GM23338 (cell line): ENCODE data around the gene OSBPL5. TPM values are rescaled to one million over a fixed set of nuclear protein-coding genes. Genes with fewer than 3 reads are reported as not detected.

Experiments used
- ATAC-seq: fragments of 200-7000 bp; cut with Tn5 transposase; 3 replicates; pipeline ENCODE4 v1.9.1; 2020
- DNase-seq: peaks from one replicate; pipeline ENCODE4 v3.0.0-alpha.2; 2015; ENCODE audit warnings: low spot score
- H2AFZ ChIP-seq: fragments of 200-600 bp; sonication (generic); 2 replicates; pipeline ENCODE4 v1.8.0; 2016; ENCODE audit warnings: antibody characterized with exemption, mild to moderate bottlenecking, moderate library complexity
- H3F3A ChIP-seq: fragments of 200-600 bp; sonication (generic); replicated peaks from 2 replicates; pipeline ENCODE4 v1.8.0; 2017; ENCODE audit warnings: antibody characterized with exemption, mixed run types, low read depth
- H3K27ac ChIP-seq: fragments of 200-600 bp; sonication (generic); 2 replicates; pipeline ENCODE4 v1.6.1; 2016; ENCODE audit warnings: low read depth
- H3K27me3 ChIP-seq: fragments of 200-600 bp; sonication (generic); 2 replicates; pipeline ENCODE4 v1.8.0; 2016; ENCODE audit warnings: mild to moderate bottlenecking, mixed run types, moderate library complexity; ENCODE audit not compliant: insufficient read depth
- H3K36me3 ChIP-seq: fragments of 200-600 bp; sonication (generic); 2 replicates; pipeline ENCODE4 v1.8.0; 2016; ENCODE audit warnings: mild to moderate bottlenecking; ENCODE audit not compliant: insufficient read depth
- H3K4me1 ChIP-seq: fragments of 200-600 bp; sonication (generic); 2 replicates; pipeline ENCODE4 v1.8.0; 2016; ENCODE audit warnings: mild to moderate bottlenecking, moderate library complexity; ENCODE audit not compliant: insufficient read depth
- H3K4me2 ChIP-seq: fragments of 200-600 bp; sonication (generic); 2 replicates; pipeline ENCODE4 v1.7.1; 2017; ENCODE audit warnings: mixed run types
- H3K4me3 ChIP-seq: fragments of 200-600 bp; sonication (generic); 2 replicates; pipeline ENCODE4 v1.6.1; 2016; ENCODE audit warnings: mixed run types
- H3K79me2 ChIP-seq: fragments of 200-600 bp; sonication (generic); replicated peaks from 2 replicates; pipeline ENCODE4 v1.8.0; 2017; ENCODE audit warnings: mild to moderate bottlenecking; ENCODE audit not compliant: insufficient read depth
- H3K9me2 ChIP-seq: fragments of 200-600 bp; sonication (generic); 2 replicates; pipeline ENCODE4 v1.8.0; 2017; ENCODE audit not compliant: insufficient read depth
- H4K20me1 ChIP-seq: fragments of 200-600 bp; sonication (generic); replicated peaks from 2 replicates; pipeline ENCODE4 v1.8.0; 2017; ENCODE audit warnings: mild to moderate bottlenecking; ENCODE audit not compliant: insufficient read depth
- H3K27ac Mint-ChIP-seq: 2 replicates; pipeline ENCODE4 v1.8.0; 2020; ENCODE audit warnings: inconsistent platforms, mild to moderate bottlenecking, moderate library complexity, mixed read lengths
- H3K27me3 Mint-ChIP-seq: 3 replicates; pipeline ENCODE4 v1.8.0; 2022; ENCODE audit warnings: low read depth, mild to moderate bottlenecking, moderate library complexity, mixed read lengths, inconsistent platforms; ENCODE audit not compliant: insufficient read depth, poor library complexity
- H3K36me3 Mint-ChIP-seq: 3 replicates; pipeline ENCODE4 v1.8.0; 2021; ENCODE audit warnings: low read depth, mild to moderate bottlenecking, inconsistent platforms, moderate library complexity, mixed read lengths
- H3K4me1 Mint-ChIP-seq: 3 replicates; pipeline ENCODE4 v1.8.0; 2020; ENCODE audit warnings: mild to moderate bottlenecking, inconsistent platforms, mixed read lengths
- H3K4me3 Mint-ChIP-seq: 3 replicates; pipeline ENCODE4 v1.8.0; 2021; ENCODE audit warnings: moderate library complexity, mild to moderate bottlenecking, inconsistent platforms, mixed read lengths
- H3K9me3 Mint-ChIP-seq: 3 replicates; pipeline ENCODE4 v1.8.0; 2020; ENCODE audit warnings: moderate library complexity, mild to moderate bottlenecking, inconsistent platforms, mixed read lengths
- CREB1 ChIP-seq: fragments of 250-450 bp; sonication (Bioruptor Pico); IDR thresholded peaks from 2 replicates; pipeline ENCODE4 v1.5.0; 2020; ENCODE audit warnings: low read depth, mild to moderate bottlenecking, moderate library complexity
- EZH2 ChIP-seq: fragments of 200-600 bp; sonication (generic); IDR thresholded peaks from one replicate; pipeline ENCODE4 v1.8.0; 2017; ENCODE audit warnings: antibody characterized with exemption, mild to moderate bottlenecking, low read depth; ENCODE audit not compliant: unreplicated experiment
- EZH2phosphoT487 ChIP-seq: fragments of 200-600 bp; sonication (generic); IDR thresholded peaks from one replicate; pipeline ENCODE4 v1.8.1; 2018; ENCODE audit warnings: antibody characterized with exemption; ENCODE audit not compliant: unreplicated experiment
- STAT1 ChIP-seq: IDR thresholded peaks from one replicate; pipeline ENCODE4 v1.6.1; 2016; ENCODE audit warnings: antibody characterized with exemption; ENCODE audit not compliant: unreplicated experiment
- ZNF114 ChIP-seq: fragments of 250-450 bp; sonication (Bioruptor Pico); IDR thresholded peaks from 2 replicates; pipeline ENCODE4 v1.5.0; 2020; ENCODE audit warnings: mild to moderate bottlenecking, moderate library complexity
- ZNF331 ChIP-seq: fragments of 250-450 bp; sonication (Bioruptor Pico); IDR thresholded peaks from 2 replicates; pipeline ENCODE4 v1.5.0; 2020; ENCODE audit warnings: low read depth, mild to moderate bottlenecking, moderate library complexity
- polyA plus RNA-seq: library from polyadenylated mRNA; unstranded; fragments of >200 nt; fragmentation: Nextera tagmentation; extraction: Ambion mirVana; gene quantifications from 2 replicates; pipeline ENCODE4 v1.2.1, GENCODE V29; 2016
- total RNA-seq: library from RNA; depleted of rRNA; stranded (reverse); fragments of >200 nt; shearing (Covaris generic); gene quantifications from 2 replicates; pipeline ENCODE4 v1.2.3, GENCODE V29; 2014
- TF ChIP-seq, protein P1 (sequence below): IDR thresholded peaks from one replicate; pipeline ENCODE4 v1.6.1; 2018; ENCODE audit warnings: antibody characterized with exemption; ENCODE audit not compliant: unreplicated experiment
- TF ChIP-seq, protein P2 (sequence below), 2 experiments: fragments of 200-600 bp in 1 of 2; sonication (generic) in 1 of 2; conservative IDR thresholded peaks; 2 replicates each; pipeline versions ENCODE4 v1.5.1 to v1.6.1; 2016 to 2017; ENCODE audit warnings: antibody characterized with exemption in 2 of 2, low read depth in 2 of 2, mild to moderate bottlenecking in 2 of 2, moderate library complexity in 1 of 2
- TF ChIP-seq, protein P3 (sequence below): fragments of 250-450 bp; sonication (Bioruptor Pico); IDR thresholded peaks from 2 replicates; pipeline ENCODE4 v1.5.0; 2020; ENCODE audit warnings: mild to moderate bottlenecking, moderate library complexity

Gene OSBPL5
- total and polyA plus RNA-seq, 2 experiments from 2014 or later, result 2.7 to 12.0 TPM

- Histone ChIP-seq H4K20me1 (no peaks in the 10 kb centered on the region), H3K79me2 (no peaks in the 10 kb centered on the region), H3F3A (no peaks in the 10 kb centered on the region), H2AFZ (no peak overlapping the region), H3K36me3 (no peaks in the 10 kb centered on the region), H3K9me2 (no peaks in the 10 kb centered on the region), H3K4me1 (no peaks in the 10 kb centered on the region), H3K4me2 (no peak overlapping the region), H3K27me3 (no peaks in the 10 kb centered on the region), H3K27ac (no peak overlapping the region), H3K4me3 (no peak overlapping the region)
- DNase-seq (no peak), ATAC-seq (no peak)
- Mint-ChIP-seq H3K4me3 (no peak overlapping the region), H3K27ac (no peak overlapping the region), H3K36me3 (no peaks in the 10 kb centered on the region; the same call in 2 of the 3 replicates), H3K9me3 (no peaks in the 10 kb centered on the region; the same call in 2 of the 3 replicates), H3K4me1 (peaks cover 17% of the 10 kb centered on the region), H3K27me3 (peaks cover 12% of the 10 kb centered on the region)
- TF ChIP-seq CREB1 (CRISPR knock-in tag), result no peak
These were observed 17.9 kb downstream of the OSBPL5 start for GRCh38 chr11:3147257-3147619.

GRCh38 chr11:3146612-3147256 is 18.4 kb downstream of the OSBPL5 start:
- no peak for DNase-seq
- no peak for ATAC-seq
- TF ChIP-seq ZNF331, result no peak
- no peak for TF ChIP-seq EZH2
- TF ChIP-seq, protein P1, sequence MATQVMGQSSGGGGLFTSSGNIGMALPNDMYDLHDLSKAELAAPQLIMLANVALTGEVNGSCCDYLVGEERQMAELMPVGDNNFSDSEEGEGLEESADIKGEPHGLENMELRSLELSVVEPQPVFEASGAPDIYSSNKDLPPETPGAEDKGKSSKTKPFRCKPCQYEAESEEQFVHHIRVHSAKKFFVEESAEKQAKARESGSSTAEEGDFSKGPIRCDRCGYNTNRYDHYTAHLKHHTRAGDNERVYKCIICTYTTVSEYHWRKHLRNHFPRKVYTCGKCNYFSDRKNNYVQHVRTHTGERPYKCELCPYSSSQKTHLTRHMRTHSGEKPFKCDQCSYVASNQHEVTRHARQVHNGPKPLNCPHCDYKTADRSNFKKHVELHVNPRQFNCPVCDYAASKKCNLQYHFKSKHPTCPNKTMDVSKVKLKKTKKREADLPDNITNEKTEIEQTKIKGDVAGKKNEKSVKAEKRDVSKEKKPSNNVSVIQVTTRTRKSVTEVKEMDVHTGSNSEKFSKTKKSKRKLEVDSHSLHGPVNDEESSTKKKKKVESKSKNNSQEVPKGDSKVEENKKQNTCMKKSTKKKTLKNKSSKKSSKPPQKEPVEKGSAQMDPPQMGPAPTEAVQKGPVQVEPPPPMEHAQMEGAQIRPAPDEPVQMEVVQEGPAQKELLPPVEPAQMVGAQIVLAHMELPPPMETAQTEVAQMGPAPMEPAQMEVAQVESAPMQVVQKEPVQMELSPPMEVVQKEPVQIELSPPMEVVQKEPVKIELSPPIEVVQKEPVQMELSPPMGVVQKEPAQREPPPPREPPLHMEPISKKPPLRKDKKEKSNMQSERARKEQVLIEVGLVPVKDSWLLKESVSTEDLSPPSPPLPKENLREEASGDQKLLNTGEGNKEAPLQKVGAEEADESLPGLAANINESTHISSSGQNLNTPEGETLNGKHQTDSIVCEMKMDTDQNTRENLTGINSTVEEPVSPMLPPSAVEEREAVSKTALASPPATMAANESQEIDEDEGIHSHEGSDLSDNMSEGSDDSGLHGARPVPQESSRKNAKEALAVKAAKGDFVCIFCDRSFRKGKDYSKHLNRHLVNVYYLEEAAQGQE, result no peak
- no peak for TF ChIP-seq EZH2phosphoT487
- TF ChIP-seq, protein P2, sequence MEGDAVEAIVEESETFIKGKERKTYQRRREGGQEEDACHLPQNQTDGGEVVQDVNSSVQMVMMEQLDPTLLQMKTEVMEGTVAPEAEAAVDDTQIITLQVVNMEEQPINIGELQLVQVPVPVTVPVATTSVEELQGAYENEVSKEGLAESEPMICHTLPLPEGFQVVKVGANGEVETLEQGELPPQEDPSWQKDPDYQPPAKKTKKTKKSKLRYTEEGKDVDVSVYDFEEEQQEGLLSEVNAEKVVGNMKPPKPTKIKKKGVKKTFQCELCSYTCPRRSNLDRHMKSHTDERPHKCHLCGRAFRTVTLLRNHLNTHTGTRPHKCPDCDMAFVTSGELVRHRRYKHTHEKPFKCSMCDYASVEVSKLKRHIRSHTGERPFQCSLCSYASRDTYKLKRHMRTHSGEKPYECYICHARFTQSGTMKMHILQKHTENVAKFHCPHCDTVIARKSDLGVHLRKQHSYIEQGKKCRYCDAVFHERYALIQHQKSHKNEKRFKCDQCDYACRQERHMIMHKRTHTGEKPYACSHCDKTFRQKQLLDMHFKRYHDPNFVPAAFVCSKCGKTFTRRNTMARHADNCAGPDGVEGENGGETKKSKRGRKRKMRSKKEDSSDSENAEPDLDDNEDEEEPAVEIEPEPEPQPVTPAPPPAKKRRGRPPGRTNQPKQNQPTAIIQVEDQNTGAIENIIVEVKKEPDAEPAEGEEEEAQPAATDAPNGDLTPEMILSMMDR (conservative IDR thresholded peaks at IDR 0.05; ENCODE audit: low read depth in 2 of 2), result no peak
- TF ChIP-seq ZNF114 (CRISPR knock-in tag), result no peak
- TF ChIP-seq, protein P3, sequence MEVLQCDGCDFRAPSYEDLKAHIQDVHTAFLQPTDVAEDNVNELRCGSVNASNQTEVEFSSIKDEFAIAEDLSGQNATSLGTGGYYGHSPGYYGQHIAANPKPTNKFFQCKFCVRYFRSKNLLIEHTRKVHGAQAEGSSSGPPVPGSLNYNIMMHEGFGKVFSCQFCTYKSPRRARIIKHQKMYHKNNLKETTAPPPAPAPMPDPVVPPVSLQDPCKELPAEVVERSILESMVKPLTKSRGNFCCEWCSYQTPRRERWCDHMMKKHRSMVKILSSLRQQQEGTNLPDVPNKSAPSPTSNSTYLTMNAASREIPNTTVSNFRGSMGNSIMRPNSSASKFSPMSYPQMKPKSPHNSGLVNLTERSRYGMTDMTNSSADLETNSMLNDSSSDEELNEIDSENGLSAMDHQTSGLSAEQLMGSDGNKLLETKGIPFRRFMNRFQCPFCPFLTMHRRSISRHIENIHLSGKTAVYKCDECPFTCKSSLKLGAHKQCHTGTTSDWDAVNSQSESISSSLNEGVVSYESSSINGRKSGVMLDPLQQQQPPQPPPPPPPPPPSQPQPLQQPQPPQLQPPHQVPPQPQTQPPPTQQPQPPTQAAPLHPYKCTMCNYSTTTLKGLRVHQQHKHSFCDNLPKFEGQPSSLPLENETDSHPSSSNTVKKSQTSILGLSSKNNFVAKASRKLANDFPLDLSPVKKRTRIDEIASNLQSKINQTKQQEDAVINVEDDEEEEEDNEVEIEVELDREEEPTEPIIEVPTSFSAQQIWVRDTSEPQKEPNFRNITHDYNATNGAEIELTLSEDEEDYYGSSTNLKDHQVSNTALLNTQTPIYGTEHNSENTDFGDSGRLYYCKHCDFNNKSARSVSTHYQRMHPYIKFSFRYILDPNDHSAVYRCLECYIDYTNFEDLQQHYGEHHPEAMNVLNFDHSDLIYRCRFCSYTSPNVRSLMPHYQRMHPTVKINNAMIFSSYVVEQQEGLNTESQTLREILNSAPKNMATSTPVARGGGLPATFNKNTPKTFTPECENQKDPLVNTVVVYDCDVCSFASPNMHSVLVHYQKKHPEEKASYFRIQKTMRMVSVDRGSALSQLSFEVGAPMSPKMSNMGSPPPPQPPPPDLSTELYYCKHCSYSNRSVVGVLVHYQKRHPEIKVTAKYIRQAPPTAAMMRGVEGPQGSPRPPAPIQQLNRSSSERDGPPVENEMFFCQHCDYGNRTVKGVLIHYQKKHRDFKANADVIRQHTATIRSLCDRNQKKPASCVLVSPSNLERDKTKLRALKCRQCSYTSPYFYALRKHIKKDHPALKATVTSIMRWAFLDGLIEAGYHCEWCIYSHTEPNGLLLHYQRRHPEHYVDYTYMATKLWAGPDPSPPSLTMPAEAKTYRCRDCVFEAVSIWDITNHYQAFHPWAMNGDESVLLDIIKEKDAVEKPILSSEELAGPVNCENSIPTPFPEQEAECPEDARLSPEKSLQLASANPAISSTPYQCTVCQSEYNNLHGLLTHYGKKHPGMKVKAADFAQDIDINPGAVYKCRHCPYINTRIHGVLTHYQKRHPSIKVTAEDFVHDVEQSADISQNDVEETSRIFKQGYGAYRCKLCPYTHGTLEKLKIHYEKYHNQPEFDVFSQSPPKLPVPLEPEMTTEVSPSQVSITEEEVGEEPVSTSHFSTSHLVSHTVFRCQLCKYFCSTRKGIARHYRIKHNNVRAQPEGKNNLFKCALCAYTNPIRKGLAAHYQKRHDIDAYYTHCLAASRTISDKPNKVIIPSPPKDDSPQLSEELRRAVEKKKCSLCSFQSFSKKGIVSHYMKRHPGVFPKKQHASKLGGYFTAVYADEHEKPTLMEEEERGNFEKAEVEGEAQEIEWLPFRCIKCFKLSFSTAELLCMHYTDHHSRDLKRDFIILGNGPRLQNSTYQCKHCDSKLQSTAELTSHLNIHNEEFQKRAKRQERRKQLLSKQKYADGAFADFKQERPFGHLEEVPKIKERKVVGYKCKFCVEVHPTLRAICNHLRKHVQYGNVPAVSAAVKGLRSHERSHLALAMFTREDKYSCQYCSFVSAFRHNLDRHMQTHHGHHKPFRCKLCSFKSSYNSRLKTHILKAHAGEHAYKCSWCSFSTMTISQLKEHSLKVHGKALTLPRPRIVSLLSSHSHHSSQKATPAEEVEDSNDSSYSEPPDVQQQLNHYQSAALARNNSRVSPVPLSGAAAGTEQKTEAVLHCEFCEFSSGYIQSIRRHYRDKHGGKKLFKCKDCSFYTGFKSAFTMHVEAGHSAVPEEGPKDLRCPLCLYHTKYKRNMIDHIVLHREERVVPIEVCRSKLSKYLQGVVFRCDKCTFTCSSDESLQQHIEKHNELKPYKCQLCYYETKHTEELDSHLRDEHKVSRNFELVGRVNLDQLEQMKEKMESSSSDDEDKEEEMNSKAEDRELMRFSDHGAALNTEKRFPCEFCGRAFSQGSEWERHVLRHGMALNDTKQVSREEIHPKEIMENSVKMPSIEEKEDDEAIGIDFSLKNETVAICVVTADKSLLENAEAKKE (CRISPR knock-in tag), result no peak
- TF ChIP-seq STAT1, result no peak
- no peaks in the 10 kb centered on the region for H4K20me1 ChIP-seq
- H3K27ac ChIP-seq, result no peak overlapping the region
- Mint-ChIP-seq H3K9me3 (no peaks in the 10 kb centered on the region; the same call in 2 of the 3 replicates), H3K27ac (no peak overlapping the region), H3K4me1 (peaks cover 17% of the 10 kb centered on the region), H3K4me3 (no peak overlapping the region), H3K27me3 (peaks cover 8% of the 10 kb centered on the region), H3K36me3 (no peaks in the 10 kb centered on the region; the same call in 2 of the 3 replicates)
- no peaks in the 10 kb centered on the region for H3F3A ChIP-seq
- H3K9me2 ChIP-seq, result no peaks in the 10 kb centered on the region
- H3K4me3 ChIP-seq, result no peak overlapping the region
- H3K4me2 ChIP-seq, result no peak overlapping the region
- H3K79me2 ChIP-seq, result no peaks in the 10 kb centered on the region
- no peaks in the 10 kb centered on the region for H3K4me1 ChIP-seq
- H3K36me3 ChIP-seq, result no peaks in the 10 kb centered on the region
- H3K27me3 ChIP-seq, result no peaks in the 10 kb centered on the region
- no peak overlapping the region for H2AFZ ChIP-seq
